ENCODE data around the gene CCDC159.

Gene CCDC159, protein sequence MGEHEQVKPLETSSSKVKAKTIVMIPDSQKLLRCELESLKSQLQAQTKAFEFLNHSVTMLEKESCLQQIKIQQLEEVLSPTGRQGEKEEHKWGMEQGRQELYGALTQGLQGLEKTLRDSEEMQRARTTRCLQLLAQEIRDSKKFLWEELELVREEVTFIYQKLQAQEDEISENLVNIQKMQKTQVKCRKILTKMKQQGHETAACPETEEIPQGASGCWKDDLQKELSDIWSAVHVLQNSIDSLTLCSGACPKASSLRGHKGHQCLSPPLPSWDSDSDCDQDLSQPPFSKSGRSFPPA

DNA sequence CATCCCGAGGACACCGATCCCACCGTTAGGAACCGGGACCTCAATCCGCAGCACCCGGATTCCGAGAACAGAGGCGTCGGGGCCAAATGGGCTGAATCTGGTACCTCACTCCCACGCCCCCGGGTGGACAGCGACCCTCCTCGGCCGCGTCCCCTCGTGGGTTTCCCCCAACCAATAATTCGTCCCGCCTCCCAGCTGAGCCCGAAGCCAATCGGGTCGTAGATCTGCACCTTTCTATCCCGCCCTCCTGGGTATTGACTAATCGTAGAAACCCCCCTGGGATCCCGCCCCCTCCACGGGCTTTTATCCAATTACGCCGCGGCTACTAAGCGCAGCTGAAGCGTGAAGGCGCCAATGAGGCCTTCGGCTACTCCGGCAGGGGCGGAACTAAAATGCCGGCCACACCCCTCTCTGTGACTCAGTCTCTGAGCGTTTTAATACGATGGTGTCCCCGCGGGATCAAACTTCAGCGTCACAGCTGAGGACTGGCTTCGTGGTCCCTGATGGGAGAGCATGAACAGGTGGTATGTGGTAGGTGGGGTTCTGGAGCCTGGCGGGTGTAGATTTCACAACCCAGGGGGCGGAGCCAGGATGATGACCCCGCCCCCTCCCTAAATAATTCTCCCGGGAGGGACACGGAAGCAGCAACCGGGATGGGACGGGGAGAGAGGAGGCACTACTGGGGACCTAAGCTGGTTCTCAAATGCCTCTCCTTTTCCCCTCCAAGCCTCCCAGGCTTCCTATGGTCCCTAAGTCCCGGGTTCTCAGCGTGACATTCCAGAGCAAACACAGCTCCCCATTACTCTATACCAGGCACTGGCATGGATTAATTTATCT is at the start of gene CCDC159, which contains the start of gene TMEM205:
TSS of gene CCDC159 (plus strand) at position 416 of the 837 bp plus-strand sequence. CDS start at position 504, 88 bp downstream.
TSS of gene TMEM205 (minus strand) at position 165 of the 837 bp plus-strand sequence. CDS start 649 bp downstream, outside the sequence.
- ChIA-PET CTCF (interaction anchor here (0.8 to 2.1 kb wide), 6 partner anchors 34 to 136 kb away, joined by 3 to 19 read pairs (median 3); no protein-coding TSS in a partner anchor), POLR2A (interaction anchor here (0.6 to 3.2 kb wide), 12 partner anchors 15 to 188 kb away, joined by 3 to 36 read pairs (median 5); partner anchors contain the start of genes ODAD3, PRKCSH and SWSAP1)
- H3K4me3 ChIP-seq (ENCODE audit: low read depth, low read length): peak within 1 kb of the TSS; percentile 72
- no peaks in the 10 kb centered on the region for H3K4me1 ChIP-seq (ENCODE audit: control insufficient read depth, insufficient read depth, low read length)
- peaks cover 0 to 10% of the 10 kb centered on the region in 2 experiments; a peak in 1 of 3 replicates for H3K36me3 ChIP-seq (ENCODE audit: control insufficient read depth in 2 of 2, insufficient read depth in 1 of 2, low read length in 2 of 2)
- peak within 1 kb of the TSS; percentile 55; the same call in 1 of the 2 replicates for H3K27ac ChIP-seq (ENCODE audit: extremely low read depth, low read depth, low read length)
- H3K9me3 ChIP-seq (ENCODE audit: control insufficient read depth, insufficient read depth, low read depth, low read length): no peaks in the 10 kb centered on the region
- TF ChIP-seq ZNF549 (tag by site-specific recombination; IDR thresholded peaks at IDR 0.05): no peak
- no peak for TF ChIP-seq TRIM28 (IDR thresholded peaks at IDR 0.05; ENCODE audit: borderline replicate concordance, low read length)
- TF ChIP-seq YY2 (tag by site-specific recombination; IDR thresholded peaks at IDR 0.05): no peak
- peak; percentile 59 for TF ChIP-seq GLIS2 (tag by site-specific recombination; IDR thresholded peaks at IDR 0.05)
- TF ChIP-seq SALL2 (tag by site-specific recombination; IDR thresholded peaks at IDR 0.05; ENCODE audit: borderline replicate concordance): no peak
- TF ChIP-seq, protein P1, sequence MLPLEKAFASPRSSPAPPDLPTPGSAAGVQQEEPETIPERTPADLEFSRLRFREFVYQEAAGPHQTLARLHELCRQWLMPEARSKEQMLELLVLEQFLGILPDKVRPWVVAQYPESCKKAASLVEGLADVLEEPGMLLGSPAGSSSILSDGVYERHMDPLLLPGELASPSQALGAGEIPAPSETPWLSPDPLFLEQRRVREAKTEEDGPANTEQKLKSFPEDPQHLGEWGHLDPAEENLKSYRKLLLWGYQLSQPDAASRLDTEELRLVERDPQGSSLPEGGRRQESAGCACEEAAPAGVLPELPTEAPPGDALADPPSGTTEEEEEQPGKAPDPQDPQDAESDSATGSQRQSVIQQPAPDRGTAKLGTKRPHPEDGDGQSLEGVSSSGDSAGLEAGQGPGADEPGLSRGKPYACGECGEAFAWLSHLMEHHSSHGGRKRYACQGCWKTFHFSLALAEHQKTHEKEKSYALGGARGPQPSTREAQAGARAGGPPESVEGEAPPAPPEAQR (tag by site-specific recombination; IDR thresholded peaks at IDR 0.05): no peak
- peak; percentile 49; the same call in 1 of the 2 replicates for TF ChIP-seq ZNF335 (tag by site-specific recombination; conservative IDR thresholded peaks at IDR 0.05)
- TF ChIP-seq ZNF544 (tag by site-specific recombination; IDR thresholded peaks at IDR 0.05): no peak
- no peak; the same call in 1 of the 2 replicates for TF ChIP-seq KLF7 (tag by site-specific recombination; IDR thresholded peaks at IDR 0.05; ENCODE audit: borderline replicate concordance)
- TF ChIP-seq, protein P2, sequence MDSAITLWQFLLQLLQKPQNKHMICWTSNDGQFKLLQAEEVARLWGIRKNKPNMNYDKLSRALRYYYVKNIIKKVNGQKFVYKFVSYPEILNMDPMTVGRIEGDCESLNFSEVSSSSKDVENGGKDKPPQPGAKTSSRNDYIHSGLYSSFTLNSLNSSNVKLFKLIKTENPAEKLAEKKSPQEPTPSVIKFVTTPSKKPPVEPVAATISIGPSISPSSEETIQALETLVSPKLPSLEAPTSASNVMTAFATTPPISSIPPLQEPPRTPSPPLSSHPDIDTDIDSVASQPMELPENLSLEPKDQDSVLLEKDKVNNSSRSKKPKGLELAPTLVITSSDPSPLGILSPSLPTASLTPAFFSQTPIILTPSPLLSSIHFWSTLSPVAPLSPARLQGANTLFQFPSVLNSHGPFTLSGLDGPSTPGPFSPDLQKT (IDR thresholded peaks at IDR 0.05; ENCODE audit: borderline replicate concordance, low read depth, low read length): no peak
- no peak for TF ChIP-seq ZFP41 (tag by site-specific recombination; IDR thresholded peaks at IDR 0.05; ENCODE audit: borderline replicate concordance)
- no peak for TF ChIP-seq ZNF670 (tag by site-specific recombination; IDR thresholded peaks at IDR 0.05; ENCODE audit: low read depth)
- no peak for TF ChIP-seq ZNF473 (tag by site-specific recombination; IDR thresholded peaks at IDR 0.05)
- TF ChIP-seq, protein P3, sequence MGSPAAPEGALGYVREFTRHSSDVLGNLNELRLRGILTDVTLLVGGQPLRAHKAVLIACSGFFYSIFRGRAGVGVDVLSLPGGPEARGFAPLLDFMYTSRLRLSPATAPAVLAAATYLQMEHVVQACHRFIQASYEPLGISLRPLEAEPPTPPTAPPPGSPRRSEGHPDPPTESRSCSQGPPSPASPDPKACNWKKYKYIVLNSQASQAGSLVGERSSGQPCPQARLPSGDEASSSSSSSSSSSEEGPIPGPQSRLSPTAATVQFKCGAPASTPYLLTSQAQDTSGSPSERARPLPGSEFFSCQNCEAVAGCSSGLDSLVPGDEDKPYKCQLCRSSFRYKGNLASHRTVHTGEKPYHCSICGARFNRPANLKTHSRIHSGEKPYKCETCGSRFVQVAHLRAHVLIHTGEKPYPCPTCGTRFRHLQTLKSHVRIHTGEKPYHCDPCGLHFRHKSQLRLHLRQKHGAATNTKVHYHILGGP (tag by site-specific recombination; IDR thresholded peaks at IDR 0.05): no peak
- TF ChIP-seq SCRT2 (tag by site-specific recombination; IDR thresholded peaks at IDR 0.05): peak; percentile 98
- TF ChIP-seq ZNF621 (tag by site-specific recombination; IDR thresholded peaks at IDR 0.05): no peak
- TF ChIP-seq, protein P4, sequence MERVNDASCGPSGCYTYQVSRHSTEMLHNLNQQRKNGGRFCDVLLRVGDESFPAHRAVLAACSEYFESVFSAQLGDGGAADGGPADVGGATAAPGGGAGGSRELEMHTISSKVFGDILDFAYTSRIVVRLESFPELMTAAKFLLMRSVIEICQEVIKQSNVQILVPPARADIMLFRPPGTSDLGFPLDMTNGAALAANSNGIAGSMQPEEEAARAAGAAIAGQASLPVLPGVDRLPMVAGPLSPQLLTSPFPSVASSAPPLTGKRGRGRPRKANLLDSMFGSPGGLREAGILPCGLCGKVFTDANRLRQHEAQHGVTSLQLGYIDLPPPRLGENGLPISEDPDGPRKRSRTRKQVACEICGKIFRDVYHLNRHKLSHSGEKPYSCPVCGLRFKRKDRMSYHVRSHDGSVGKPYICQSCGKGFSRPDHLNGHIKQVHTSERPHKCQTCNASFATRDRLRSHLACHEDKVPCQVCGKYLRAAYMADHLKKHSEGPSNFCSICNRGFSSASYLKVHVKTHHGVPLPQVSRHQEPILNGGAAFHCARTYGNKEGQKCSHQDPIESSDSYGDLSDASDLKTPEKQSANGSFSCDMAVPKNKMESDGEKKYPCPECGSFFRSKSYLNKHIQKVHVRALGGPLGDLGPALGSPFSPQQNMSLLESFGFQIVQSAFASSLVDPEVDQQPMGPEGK (tag by site-specific recombination; IDR thresholded peaks at IDR 0.05): peak; percentile 79
- TF ChIP-seq ZNF239 (tag by site-specific recombination; IDR thresholded peaks at IDR 0.05): no peak
- TF ChIP-seq ZNF776 (tag by site-specific recombination; IDR thresholded peaks at IDR 0.05; ENCODE audit: borderline replicate concordance): no peak
- TF ChIP-seq ZNF560 (tag by site-specific recombination; IDR thresholded peaks at IDR 0.05; ENCODE audit: borderline replicate concordance): no peak
- TF ChIP-seq HOXA7 (CRISPR knock-in tag; IDR thresholded peaks at IDR 0.05; ENCODE audit: borderline replicate concordance): no peak
- peak; percentile 62 for TF ChIP-seq ZFHX2 (tag by site-specific recombination; conservative IDR thresholded peaks at IDR 0.05)
- TF ChIP-seq, protein P5, sequence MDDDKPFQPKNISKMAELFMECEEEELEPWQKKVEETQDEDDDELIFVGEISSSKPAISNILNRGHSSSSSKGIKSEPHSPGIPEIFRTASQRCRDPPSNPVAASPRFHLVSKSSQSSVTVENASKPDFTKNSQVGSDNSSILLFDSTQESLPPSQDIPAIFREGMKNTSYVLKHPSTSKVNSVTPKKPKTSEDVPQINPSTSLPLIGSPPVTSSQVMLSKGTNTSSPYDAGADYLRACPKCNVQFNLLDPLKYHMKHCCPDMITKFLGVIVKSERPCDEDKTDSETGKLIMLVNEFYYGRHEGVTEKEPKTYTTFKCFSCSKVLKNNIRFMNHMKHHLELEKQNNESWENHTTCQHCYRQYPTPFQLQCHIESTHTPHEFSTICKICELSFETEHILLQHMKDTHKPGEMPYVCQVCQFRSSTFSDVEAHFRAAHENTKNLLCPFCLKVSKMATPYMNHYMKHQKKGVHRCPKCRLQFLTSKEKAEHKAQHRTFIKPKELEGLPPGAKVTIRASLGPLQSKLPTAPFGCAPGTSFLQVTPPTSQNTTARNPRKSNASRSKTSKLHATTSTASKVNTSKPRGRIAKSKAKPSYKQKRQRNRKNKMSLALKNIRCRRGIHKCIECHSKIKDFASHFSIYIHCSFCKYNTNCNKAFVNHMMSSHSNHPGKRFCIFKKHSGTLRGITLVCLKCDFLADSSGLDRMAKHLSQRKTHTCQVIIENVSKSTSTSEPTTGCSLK (tag by site-specific recombination; IDR thresholded peaks at IDR 0.05): no peak
- TF ChIP-seq HOXD13 (CRISPR knock-in tag; IDR thresholded peaks at IDR 0.05; ENCODE audit: borderline replicate concordance): no peak
- no peak for TF ChIP-seq ZSCAN16 (tag by site-specific recombination; IDR thresholded peaks at IDR 0.05)
- TF ChIP-seq, protein P6, sequence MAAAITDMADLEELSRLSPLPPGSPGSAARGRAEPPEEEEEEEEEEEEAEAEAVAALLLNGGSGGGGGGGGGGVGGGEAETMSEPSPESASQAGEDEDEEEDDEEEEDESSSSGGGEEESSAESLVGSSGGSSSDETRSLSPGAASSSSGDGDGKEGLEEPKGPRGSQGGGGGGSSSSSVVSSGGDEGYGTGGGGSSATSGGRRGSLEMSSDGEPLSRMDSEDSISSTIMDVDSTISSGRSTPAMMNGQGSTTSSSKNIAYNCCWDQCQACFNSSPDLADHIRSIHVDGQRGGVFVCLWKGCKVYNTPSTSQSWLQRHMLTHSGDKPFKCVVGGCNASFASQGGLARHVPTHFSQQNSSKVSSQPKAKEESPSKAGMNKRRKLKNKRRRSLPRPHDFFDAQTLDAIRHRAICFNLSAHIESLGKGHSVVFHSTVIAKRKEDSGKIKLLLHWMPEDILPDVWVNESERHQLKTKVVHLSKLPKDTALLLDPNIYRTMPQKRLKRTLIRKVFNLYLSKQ (tag by site-specific recombination; IDR thresholded peaks at IDR 0.05; ENCODE audit: borderline replicate concordance): no peak
